NOMO-1 treated with dmso at 0.1 percent for 144 hours (cell line): ENCODE data around the gene CLDN34.

Experiments used
- DNase-seq: peaks from one replicate; lab custom pipeline; 2025; ENCODE audit not compliant: unreplicated experiment; lab: John Stamatoyannopoulos, UW

Gene CLDN34

DNA sequence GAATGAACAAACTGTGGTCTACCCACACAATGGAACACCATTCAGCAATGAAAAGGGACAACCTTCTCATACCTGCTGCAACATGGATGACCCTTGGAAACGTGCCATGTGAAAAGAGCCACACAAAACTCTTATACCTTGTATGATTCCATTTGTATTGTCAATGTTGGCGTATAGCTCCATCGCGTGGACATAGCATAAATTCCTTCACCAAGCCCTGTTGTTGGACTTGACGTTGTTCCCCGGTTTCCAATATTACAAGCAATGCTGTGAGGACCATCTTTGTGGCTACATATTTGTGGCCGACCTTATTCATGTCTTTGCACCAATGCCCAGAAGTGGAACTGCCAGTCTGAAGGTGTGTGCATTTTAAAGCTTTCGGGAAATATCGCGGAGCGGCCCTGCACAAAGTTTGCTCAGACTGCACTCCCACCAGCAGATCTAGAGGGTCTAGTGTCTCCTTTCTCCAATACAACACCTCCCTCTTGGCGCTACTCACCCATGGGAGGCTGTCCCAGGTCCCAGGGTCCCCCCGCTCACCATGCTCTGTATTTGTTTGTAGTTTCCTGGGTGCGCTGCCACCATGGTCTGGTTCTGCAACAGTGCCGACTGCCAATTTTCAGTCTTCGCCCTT is at the start of gene CLDN34:
Gene CLDN34, plus strand, starts transcription at position 584 of the 634 bp plus-strand sequence. Its CDS starts 0 bp downstream, at position 584.
- no peak for DNase-seq

DNA sequence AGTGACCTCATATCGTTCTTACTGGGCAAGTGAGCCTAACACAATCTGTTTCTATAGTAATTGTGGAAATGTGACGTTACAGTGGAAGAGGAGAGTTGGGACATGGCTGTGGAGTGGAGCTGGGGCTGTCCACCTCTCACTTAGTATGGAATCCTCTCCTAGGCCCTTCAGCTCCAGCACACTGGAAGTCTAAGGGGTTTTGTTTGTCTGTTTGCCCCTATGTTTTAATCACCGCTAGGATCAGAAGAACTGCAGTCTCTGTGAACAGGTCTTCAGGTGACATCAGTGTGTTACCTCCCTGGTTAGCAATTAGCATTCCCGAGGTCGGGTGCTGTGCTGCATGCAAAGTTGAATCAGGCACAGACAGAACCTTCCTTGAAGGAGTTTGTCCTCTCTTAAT is 49.3 kb upstream of the CLDN34 start:
- no peak for DNase-seq

GRCh38 chrX:9919632-9920172 is 47.5 kb upstream of the CLDN34 start:
- DNase-seq, result no peak

GRCh38 chrX:9921407-9921806 is 45.8 kb upstream of the CLDN34 start:
- no peak for DNase-seq

DNA sequence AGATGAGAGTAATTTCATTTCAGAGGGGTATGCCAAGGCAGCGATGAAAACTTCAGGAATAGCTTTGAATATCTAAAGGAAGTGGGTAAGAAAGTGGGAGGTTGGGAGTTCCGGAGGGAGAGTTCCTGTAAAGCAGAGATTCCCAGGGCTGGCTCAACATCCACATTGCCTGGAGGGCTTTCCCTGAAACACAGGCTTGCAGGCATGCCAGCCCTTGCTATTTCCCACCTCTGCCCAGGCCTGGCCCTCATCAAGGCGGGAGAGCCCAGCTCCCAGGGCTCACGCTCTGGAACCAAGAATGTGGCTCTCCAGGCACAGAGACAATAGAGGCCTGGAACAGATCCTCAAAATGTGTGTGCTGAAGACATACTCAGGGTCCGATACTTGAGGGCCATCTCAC is 43.8 kb upstream of the CLDN34 start:
- no peak for DNase-seq

- DNase-seq, result no peak
These were observed 41.2 kb upstream of the CLDN34 start for GRCh38 chrX:9926002-9926401.

DNA sequence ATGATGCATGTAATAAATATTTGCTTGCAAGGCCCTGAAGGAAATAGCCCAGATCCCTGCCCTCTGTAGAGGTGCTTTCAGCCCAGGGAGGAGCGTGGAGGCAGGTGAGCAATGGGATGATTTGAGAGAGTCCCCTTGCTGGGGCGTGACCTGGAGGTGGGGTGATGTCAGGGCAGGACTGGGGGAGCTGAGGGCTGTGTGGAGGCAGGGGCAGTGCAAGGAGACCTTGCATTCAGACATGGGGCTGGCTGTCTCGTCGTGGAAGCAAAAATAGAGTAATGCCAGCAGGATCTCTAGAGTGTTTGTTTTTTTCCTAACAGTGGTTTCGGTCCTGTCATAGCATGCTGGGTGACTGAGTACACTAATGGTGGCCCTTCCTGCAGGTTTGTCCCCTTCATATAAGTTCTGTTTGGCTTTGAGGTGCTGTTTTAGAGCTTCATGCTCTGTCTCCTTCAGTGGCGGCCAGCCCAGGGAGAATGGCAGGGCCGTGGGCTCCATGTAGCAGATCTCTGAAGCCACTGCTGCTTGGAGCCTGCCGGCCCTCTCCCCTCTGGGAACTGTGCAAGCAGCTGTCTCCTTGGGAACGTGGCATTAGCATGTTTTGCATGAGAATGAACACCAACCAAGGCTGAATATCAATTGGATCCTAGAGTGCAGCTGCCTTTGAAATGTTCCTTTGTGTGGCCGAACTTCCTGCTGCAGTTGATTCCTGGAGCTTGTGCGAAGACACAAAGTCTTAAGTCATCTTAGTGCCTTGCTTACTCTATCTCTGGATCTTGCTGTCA is 39.3 kb upstream of the CLDN34 start:
- DNase-seq, result no peak

DNA sequence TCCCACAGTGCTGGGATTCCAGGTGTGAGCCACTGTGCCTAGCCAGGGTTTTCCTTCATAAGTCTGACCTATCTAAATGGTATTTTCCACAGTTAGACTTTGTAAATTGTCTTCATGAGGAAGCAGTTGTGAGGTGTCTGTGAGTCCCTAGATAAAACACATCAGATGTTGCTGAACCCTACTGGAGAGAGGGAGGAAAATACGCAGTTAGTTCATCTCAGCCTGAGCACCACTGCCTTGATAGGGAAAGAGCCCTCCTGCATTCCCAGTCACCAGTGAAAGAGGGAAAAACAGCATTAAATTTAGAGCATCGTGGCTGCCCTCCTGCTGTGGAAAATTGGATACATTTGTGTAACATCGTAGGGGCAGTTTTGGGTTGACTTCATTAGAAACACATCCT is 31.7 kb upstream of the CLDN34 start:
- DNase-seq, result no peak

DNA sequence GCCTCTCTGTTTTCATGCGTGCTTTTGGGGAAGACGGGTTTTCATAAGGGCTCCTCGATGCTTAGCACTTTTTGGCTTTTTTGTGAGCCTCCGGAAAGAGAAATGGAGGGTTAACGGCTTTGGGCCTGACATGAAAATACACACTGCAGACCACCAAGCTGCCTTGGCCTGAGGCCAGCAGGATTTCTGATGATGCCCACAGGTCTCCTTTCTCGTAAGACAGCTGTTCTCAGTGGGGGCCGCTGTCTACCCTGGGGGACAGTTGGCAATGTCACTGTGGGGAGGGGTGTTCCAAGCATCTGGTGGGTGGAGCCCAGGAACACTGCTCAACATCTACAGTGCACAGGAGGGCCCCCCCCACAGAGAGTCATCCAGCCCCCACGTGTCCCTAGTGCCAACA is 29.4 kb upstream of the CLDN34 start:
- DNase-seq, result no peak

DNA sequence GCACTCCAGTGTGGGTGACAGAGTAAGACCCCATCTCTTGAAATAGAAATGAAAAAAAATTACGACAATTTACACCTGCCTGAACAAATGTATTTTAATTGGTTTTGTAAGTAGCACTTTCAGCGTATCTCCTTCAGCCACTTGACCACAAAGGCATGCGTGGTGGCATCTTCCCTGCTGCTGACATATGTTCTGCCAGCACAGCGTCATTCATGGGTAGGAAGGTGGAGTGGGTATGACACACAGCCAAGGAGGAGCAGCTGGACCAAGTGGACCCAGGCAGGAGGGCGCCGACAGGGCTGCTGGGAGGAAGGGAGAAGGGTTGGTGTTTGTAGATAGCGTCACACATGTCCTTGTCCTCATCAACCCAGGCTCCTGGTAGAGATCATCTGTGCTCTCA is 28.6 kb upstream of the CLDN34 start:
- no peak for DNase-seq

DNA sequence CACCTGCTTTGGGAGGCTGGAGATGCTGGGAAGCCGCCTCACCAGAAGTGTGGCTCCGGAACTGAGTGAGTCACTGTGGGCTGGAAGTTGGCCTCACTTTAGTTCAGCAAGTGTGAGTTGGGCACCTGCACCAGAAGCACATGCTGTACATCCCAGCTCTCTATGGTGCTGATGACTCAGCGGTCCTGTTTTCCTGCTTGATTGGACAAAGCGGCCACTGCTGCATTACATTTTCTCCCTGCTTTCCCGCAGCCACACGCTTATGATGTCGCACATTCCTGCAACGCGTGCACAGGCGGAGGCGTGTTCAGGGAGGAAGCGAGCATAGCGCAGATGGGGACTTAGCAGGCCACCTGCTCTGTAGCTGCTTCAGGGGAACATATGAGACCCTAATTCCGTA is 26.7 kb upstream of the CLDN34 start:
- DNase-seq, result no peak

DNA sequence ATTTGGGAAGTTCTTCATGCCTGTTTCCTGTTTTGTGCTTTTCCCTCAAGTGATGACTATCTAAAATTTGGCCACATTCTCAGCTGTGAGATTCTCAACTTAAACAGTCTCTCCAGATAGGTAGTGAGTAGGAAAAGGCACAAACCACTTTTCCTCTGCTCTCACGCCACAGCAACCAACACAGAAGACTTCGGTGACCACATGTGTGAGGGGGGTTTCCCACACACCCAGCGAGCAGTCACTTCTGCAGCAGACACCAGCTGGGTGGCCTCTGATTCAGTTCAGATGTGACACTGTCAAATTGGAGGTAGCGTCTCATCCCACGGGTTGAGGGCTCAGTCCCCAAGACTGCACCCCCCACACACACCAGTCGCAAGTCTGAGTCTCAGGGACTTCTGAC is 25.1 kb upstream of the CLDN34 start:
- DNase-seq, result no peak

- DNase-seq, result no peak
These were observed 23.7 kb upstream of the CLDN34 start for GRCh38 chrX:9943420-9943819.

GRCh38 chrX:9947131-9947794 is 19.9 kb upstream of the CLDN34 start:
- no peak for DNase-seq

GRCh38 chrX:9948406-9948805 is 18.8 kb upstream of the CLDN34 start:
- no peak for DNase-seq

- no peak for DNase-seq
These were observed 14.9 kb upstream of the CLDN34 start for GRCh38 chrX:9952300-9952699.

DNA sequence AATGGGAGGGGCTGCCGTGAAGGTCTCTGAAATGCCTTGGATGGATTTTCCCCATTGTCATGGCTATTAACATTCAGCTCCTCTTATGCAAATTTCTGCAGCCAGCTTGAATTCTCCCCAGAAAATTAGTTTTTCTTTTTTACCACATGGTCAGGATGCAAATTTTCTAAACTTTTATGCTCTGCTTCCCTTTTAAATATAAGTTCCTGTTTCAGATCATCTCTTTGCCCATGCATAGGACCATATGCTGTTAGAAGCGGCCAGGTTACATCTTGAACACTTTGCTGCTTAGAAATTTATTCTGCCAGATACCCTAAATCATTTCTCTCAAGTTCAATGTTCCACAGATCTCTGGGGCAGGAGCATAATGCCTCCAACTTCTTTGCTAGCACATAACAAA is 13.8 kb upstream of the CLDN34 start:
- no peak for DNase-seq

GRCh38 chrX:9955506-9955905 is 11.7 kb upstream of the CLDN34 start:
- DNase-seq, result no peak

DNA sequence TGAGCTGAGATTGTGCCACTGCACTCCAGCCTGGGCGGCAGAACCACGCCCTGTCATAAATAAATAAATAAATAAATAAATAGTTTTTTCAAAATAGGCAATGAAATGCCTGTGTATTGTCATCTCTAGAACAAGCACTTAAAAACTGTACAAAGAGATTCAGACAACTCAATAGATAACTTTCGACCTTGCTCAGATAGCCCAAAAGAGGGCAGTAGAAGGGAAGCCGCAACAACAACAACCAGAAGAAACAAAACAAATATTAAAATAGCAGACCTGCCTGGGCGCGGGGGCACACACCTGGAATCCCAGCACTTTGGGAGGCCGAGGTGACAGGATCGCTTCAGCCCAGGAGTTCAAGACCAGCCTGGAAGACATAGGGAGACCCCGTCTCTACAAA is 9.4 kb upstream of the CLDN34 start:
- peak; percentile 30 for DNase-seq

- peak; percentile 9 for DNase-seq
These were observed 9.0 kb upstream of the CLDN34 start for GRCh38 chrX:9958183-9958582.

DNA sequence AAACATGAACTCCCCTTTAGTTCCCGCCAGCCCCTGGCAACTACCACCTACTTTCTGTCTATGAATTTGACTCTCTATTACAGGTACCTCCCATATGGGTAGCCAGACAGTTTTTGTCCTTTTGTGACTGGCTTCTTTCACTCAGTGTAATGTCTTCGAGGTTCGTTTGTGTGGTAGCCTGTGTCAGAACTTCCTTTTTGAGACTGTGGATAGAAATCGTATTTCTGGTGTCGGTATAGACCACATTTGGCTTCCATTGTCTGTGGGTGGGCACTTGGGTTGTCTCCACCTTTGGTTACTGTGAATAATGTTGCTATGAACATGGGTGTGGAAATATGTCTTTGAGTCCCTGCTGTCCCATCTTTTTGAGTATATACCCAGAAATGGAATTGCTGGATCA is 5.4 kb upstream of the CLDN34 start:
- DNase-seq, result no peak

DNA sequence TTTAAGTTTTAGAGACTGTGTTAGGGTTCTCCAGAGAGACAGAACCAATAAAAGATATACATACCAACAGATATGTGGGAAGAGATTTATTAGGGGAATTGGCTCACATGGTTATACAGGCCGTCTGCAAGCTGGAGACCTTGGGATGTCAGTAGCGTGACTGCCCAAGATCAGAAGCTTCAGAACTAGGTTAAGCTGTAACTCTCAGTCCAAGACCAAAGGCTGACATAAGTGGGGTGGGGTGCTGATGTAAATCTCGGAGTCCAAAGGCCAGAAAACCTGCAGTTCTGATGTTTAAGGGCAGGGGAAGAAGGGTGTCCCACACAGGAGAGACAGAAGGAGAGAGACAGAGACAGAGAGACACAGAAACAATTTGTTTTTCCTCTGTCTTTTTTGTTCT is 10.5 kb downstream of the CLDN34 start:
- DNase-seq, result no peak
